Effector memory CD8-positive, alpha-beta T cell (primary cell): ENCODE results near the gene PRRC1.
A peak's percentile ranks its signal among the peaks of the same experiment; 100 is the strongest.

Source experiments
- ATAC-seq: fragments of 150-1000 bp; cut with Tn5 transposase; replicated peaks from 2 replicates; pipeline ENCODE4 v1.10.0; 2021; ENCODE audit warnings: mild to moderate bottlenecking, moderate library complexity
- DNase-seq, 3 experiments: peaks; one replicate each; pipeline ENCODE4 v3.0.0; 2021
- H3K27ac Mint-ChIP-seq, 2 donors: one replicate each; pipeline ENCODE4 v1.8.0; 2022; ENCODE audit warnings: mild to moderate bottlenecking in 2 of 2, mixed read lengths in 2 of 2, moderate library complexity in 2 of 2
- H3K27me3 Mint-ChIP-seq, 2 donors: one replicate each; pipeline ENCODE4 v1.8.0; 2022; ENCODE audit warnings: mixed read lengths in 2 of 2
- H3K36me3 Mint-ChIP-seq: one replicate; pipeline ENCODE4 v1.8.0; 2022; ENCODE audit warnings: mild to moderate bottlenecking, moderate library complexity, mixed read lengths; ENCODE audit not compliant: insufficient read depth
- H3K4me1 Mint-ChIP-seq, 2 donors: one replicate each; pipeline ENCODE4 v1.8.0; 2022; ENCODE audit warnings: low read depth in 2 of 2, mixed read lengths in 2 of 2
- H3K4me3 Mint-ChIP-seq, 2 donors: one replicate each; pipeline ENCODE4 v1.8.0; 2022; ENCODE audit warnings: mild to moderate bottlenecking in 2 of 2, mixed read lengths in 2 of 2, moderate library complexity in 2 of 2
- H3K9me3 Mint-ChIP-seq, 2 donors: one replicate each; pipeline ENCODE4 v1.8.0; 2022; ENCODE audit warnings: mixed read lengths in 2 of 2

The PRRC1 gene

DNA sequence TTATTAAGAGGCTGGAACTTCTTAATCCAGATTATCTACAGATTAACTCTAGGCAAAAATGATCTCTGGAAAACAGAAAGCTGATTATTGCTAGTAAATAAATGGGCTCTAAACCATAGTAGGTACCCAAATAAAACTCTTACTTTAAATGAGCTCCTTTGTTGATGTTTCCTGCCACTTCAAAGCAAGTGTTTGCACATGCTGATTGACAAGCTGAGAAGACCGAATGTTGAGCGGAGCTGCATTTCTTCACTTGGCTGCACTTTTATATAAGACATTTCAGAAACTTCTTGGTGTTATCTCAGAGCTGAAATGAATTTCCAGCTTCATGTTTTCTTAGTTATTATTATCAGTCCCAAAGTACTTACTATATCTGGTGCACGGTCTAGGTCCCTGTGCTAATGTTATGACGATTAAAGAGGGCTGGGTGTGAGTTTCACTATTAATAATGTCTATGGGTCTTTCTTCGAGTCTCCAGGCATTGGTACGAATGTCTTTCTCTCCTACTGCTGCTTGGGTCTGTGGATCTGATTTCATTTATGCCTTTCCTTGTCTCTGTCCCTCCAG lies 72.8 kb downstream of the PRRC1 start:
- peaks cover 4 to 11% of the 10 kb centered on the region in 2 donors for H3K4me1 Mint-ChIP-seq
- no peak for DNase-seq

DNA sequence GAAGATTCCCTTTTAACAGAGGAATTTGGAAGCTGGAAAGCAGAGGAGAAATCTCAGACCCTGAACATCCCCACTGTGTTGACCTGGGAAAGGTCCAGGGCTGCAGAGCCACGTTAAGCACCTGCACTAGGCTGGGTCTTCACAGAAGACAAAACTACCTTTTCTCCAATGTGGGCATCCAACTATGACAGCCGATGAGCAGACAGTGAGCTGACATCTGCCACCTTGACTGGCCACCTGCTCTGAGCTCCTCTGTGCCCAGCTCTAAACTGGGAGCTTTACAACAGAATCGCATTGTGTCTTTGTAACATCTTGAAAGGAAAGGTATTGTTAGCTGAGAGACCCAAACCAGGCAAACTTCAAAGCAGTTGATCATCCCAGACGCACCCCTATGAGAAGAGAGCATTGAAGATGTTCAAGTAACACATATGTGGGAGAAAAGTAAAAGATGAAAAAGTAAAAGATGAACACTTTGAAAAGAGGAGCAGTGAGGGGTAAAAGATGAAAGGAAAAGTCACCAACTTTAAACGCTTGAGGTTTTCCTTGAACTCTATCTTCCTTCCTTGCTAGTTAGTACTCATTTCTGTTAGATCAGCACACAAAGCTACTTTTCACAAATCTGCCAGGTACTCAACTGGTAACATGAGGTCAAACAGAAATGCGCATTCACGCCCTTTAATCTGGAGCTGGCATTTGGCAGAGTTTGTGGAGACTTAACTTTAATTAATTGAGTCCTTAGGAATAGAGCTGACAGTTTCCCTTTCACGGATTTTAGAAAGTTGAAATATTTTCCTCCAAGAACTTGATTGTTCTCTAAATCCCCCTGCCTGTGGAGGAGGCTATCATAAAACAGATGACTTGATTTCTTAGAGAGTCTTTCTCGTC lies 78.3 kb downstream of the PRRC1 start:
- H3K36me3 Mint-ChIP-seq: no peaks in the 10 kb centered on the region
- H3K9me3 Mint-ChIP-seq: no peaks in the 10 kb centered on the region
- ATAC-seq (no peak), DNase-seq (no peak)
- H3K4me1 Mint-ChIP-seq: peaks cover under 1 to 1% of the 10 kb centered on the region in 2 donors
- H3K4me3 Mint-ChIP-seq: no peak overlapping the region
- no peaks in the 10 kb centered on the region for H3K27me3 Mint-ChIP-seq
- no peak overlapping the region for H3K27ac Mint-ChIP-seq

More for the DNA sequence above, 72.8 kb downstream of the PRRC1 start:
- Mint-ChIP-seq H3K4me3 (peak overlapping the region; percentile 42 to 70), H3K9me3 (no peaks in the 10 kb centered on the region), H3K27ac (no peak overlapping the region), H3K27me3 (peaks cover 0 to 10% of the 10 kb centered on the region in 2 donors), H3K36me3 (no peaks in the 10 kb centered on the region)
- peak; percentile 50 for ATAC-seq

DNA sequence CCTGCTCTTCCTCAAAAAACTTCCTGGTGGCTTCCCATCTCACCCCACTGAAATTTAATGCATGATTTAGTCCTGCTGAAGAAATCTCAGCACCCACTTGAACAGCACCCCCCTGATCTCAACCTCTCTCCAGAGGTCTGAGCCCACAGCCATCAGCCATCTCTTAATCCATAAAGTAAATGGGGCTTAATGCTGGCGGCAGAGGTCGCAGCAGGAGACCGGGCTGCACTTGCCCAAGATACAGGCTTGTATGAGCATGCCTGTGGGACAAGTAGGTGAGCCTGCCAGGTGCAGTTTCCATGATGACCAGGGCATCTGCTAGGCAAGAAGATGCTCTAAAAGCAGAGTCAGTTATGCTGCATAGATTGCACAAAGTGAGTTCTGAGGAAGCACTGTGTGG lies 79.1 kb downstream of the PRRC1 start:
- Mint-ChIP-seq H3K27ac (no peak overlapping the region), H3K36me3 (no peaks in the 10 kb centered on the region), H3K27me3 (no peaks in the 10 kb centered on the region), H3K4me3 (no peak overlapping the region), H3K9me3 (no peaks in the 10 kb centered on the region), H3K4me1 (peaks cover 0 to 1% of the 10 kb centered on the region in 2 donors)
- ATAC-seq (no peak), DNase-seq (no peak)

DNA sequence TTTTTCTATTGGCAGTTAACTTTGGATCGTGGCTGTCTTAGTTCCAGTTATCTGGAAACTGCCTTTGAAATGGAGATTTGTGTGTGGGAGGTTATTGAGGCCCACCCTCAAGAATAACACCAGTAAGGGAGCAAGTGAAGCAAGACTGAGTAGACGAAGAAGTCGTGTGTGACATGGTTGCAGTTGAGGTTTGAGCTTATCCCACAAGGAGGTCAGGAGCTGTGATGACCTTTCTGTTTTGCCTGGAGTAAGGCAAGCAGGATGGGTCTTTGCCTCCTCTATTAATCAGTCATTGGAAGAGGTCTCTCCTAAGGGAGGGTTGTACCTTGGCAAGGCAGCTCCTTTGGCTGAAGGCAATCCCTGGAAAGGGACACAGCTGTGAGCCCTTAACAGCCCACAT lies 81.9 kb downstream of the PRRC1 start:
- H3K27ac Mint-ChIP-seq: no peak overlapping the region
- DNase-seq: no peak
- peaks cover 15 to 20% of the 10 kb centered on the region in 2 donors for H3K27me3 Mint-ChIP-seq
- H3K9me3 Mint-ChIP-seq: no peaks in the 10 kb centered on the region
- ATAC-seq: no peak
- peaks cover 0 to 1% of the 10 kb centered on the region in 2 donors for H3K4me1 Mint-ChIP-seq
- no peaks in the 10 kb centered on the region for H3K36me3 Mint-ChIP-seq
- H3K4me3 Mint-ChIP-seq: no peak overlapping the region

DNA sequence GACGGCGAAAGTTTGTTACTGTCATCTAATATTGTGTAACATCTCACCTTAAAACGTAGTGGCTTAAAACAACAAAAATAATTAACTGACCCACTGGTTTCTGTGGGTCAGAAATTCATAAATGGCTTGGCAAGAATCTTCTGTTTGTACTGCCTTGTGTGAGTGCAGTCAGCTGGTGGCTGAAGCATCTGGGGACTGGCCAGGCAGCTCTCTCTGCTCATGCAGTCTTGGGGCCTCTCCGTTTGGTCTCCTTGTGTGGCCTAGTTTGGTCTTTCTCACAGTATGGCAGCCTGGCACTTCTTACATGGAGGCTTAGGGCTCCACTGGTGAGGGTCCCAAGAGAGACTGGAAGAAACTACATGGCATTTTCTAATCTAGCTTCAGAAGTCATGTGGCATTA lies 82.4 kb downstream of the PRRC1 start:
- ATAC-seq (no peak), DNase-seq (no peak)
- H3K4me3 Mint-ChIP-seq: no peak overlapping the region
- H3K4me1 Mint-ChIP-seq: peaks cover 0 to 1% of the 10 kb centered on the region in 2 donors
- H3K27me3 Mint-ChIP-seq: peaks cover 15 to 20% of the 10 kb centered on the region in 2 donors
- no peaks in the 10 kb centered on the region for H3K9me3 Mint-ChIP-seq
- H3K27ac Mint-ChIP-seq: no peak overlapping the region
- H3K36me3 Mint-ChIP-seq: no peaks in the 10 kb centered on the region

DNA sequence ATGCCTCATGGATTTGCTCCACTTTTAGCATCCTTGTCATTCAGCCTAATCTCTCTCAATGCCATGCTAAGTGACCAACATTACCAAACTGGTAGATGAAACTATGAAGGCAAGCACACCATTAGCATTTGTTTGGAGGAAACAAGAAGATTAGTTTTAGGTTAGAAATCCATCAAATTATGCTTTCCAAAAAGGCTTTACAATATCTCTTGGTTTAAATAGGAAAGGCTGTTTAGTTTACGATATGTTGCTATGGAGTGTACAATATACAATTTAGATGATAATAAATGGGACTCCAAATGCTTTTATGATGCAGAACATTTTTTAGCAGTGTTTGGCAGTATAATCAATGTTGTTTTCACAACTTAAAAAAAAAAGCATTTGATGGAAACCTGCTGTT lies 83.7 kb downstream of the PRRC1 start:
- ATAC-seq (no peak), DNase-seq (no peak)
- Mint-ChIP-seq H3K36me3 (no peaks in the 10 kb centered on the region), H3K27ac (no peak overlapping the region), H3K27me3 (peaks cover 15 to 20% of the 10 kb centered on the region in 2 donors), H3K4me1 (no peaks in the 10 kb centered on the region), H3K4me3 (no peak overlapping the region), H3K9me3 (no peaks in the 10 kb centered on the region)

DNA sequence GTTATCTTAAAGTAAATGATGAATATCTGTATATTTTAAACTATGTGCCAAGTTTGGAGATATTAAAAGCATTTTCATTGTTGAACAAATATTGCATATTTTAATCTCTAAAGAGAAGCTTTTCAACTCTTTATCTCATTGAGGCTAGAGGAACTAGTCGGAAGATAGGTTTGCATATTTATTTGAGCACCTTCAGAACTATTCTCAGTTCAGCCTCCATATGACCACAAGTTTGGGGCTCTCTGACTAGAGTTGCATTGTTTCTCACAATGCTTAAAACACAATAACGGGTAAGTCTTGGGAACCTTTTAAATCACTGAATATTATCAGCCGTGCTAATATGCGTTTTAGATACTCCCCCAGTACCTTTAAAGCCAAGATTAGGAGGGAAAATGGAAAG lies 84.2 kb downstream of the PRRC1 start:
- H3K9me3 Mint-ChIP-seq: no peaks in the 10 kb centered on the region
- H3K4me3 Mint-ChIP-seq: no peak overlapping the region
- no peak for ATAC-seq

DNA sequence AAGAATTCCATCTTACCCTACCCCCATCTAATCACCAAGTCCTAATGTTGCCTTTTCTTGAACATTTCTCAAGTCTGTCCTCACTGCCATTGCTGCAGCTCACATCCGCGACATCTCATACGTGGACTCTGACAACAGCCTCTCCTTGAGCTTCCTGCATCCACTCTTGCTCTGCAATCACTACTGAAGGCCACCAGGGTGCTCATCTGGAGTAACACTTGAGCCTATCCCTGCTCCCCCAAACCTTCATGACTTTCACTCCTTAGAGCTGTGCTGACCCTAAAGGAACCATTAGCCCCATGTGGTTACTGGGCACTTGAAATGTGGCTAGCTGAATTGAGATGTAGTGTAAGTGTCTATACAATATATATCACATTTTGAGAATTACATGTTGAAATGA lies 85.0 kb downstream of the PRRC1 start:
- Mint-ChIP-seq H3K36me3 (no peaks in the 10 kb centered on the region), H3K27me3 (peaks cover 15 to 20% of the 10 kb centered on the region in 2 donors), H3K4me3 (no peak overlapping the region), H3K4me1 (no peaks in the 10 kb centered on the region), H3K27ac (no peak overlapping the region), H3K9me3 (no peaks in the 10 kb centered on the region)
- no peak for DNase-seq
- no peak for ATAC-seq

More for the DNA sequence above, 84.2 kb downstream of the PRRC1 start:
- Mint-ChIP-seq H3K27me3 (peaks cover 15 to 20% of the 10 kb centered on the region in 2 donors), H3K4me1 (no peaks in the 10 kb centered on the region), H3K27ac (no peak overlapping the region), H3K36me3 (no peaks in the 10 kb centered on the region)
- no peak for DNase-seq

DNA sequence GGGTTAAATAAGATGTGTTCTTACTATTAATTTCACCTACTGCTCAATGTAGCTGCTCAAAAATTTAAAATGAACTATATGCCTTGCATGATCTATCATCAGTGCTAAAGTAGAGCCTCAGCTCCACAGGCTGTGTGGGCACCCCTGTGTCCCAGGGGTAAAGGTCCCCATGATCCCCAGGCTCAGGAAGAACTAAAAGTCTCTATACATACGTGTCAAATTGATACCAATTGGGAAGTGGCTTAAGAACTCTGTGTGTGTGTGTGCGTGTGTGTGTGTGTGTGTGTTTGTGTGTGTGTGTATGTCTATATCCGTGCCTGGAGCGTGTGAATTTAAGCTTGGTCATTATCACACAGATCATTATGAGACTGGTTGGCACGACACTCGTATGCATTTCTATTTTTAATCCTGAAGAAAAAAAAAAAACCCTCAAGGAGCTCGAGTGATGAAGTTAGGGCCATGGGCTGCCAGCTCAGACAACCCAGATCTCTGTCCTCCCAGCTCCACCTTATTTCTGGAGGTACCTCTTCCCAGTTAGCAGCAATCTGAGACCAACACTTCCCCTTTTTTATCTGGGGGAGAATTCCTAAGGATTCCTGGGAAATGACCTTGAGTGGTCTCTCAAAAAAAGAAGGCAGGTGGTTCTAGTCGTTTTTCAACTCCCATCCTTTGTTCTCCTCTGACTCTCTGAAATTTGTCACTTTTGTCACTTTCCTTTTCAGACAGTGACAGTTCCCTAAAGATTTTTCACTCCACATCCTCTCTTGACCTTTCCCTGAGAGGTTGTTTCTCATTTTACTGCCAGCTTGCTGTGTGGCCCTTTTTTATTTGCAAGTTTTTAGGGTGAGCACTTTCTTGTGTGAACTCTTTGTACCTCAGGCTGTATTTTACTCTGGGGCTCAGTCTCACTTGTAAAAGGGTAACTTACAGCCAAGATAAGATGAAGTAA lies 85.7 kb downstream of the PRRC1 start:
- Mint-ChIP-seq H3K4me1 (no peaks in the 10 kb centered on the region), H3K27me3 (peaks cover 15 to 20% of the 10 kb centered on the region in 2 donors), H3K4me3 (no peak overlapping the region), H3K27ac (no peak overlapping the region), H3K36me3 (no peaks in the 10 kb centered on the region), H3K9me3 (no peaks in the 10 kb centered on the region)
- ATAC-seq (no peak), DNase-seq (no peak)
